A549 (cell line): ENCODE data around the gene CA11. TPM values are rescaled to one million over a fixed set of nuclear protein-coding genes. Genes with fewer than 3 reads are reported as not detected.

Experiments
- ATAC-seq, 2 experiments: fragments of 200-7000 bp in 1 of 2; fragments of >200 bp in 1 of 2; cut with Nextera tagmentation in 1 of 2; cut with Tn5 transposase in 1 of 2; 3 replicates each; pipeline versions ENCODE4 v1.8.0 to v1.9.1; 2018 to 2020; ENCODE audit warnings: mild to moderate bottlenecking in 1 of 2, moderate library complexity in 1 of 2
- CTCF ChIA-PET: fragments of 300-600 bp; sonication (Branson Sonifier 250); formaldehyde crosslinking; extraction: SDS; loops from one replicate; lab custom pipeline; 2021; ENCODE audit warnings: antibody characterized with exemption, inconsistent platforms; lab: Yijun Ruan, JAX
- POLR2A ChIA-PET: fragments of 350-600 bp; formaldehyde crosslinking; extraction: SDS; loops from one replicate; lab custom pipeline; 2021; ENCODE audit warnings: antibody characterized with exemption, inconsistent platforms; lab: Yijun Ruan, JAX
- DNase-seq, 2 experiments: peaks; one replicate each; pipeline versions ENCODE4 v3.0.0 to v3.0.0-alpha.2; 2011 to 2016; ENCODE audit warnings: low read depth in 1 of 2, low spot score in 1 of 2
- FAIRE-seq: peaks from 2 replicates; lab custom pipeline; 2011; peaks lifted over from hg19 to GRCh38; lab: Jason Lieb, UNC
- H3K27ac ChIP-seq, 2 experiments: fragments of >200 bp; sonication (Bioruptor Twin); formaldehyde crosslinking; 3 replicates each; pipeline ENCODE4 v1.5.1; 2016 to 2017
- H3K4me1 ChIP-seq: fragments of >200 bp; sonication (Bioruptor Twin); formaldehyde crosslinking; 3 replicates; pipeline ENCODE4 v1.6.1; 2016
- H3K4me2 ChIP-seq: fragments of >200 bp; sonication (Bioruptor Twin); formaldehyde crosslinking; 3 replicates; pipeline ENCODE4 v1.6.1; 2016
- H3K4me3 ChIP-seq: fragments of >200 bp; sonication (Bioruptor Twin); formaldehyde crosslinking; 3 replicates; pipeline ENCODE4 v1.5.1; 2016
- H3K9me3 ChIP-seq: fragments of >200 bp; sonication (Bioruptor Twin); formaldehyde crosslinking; 3 replicates; pipeline ENCODE4 v1.6.1; 2016
- CBX2 ChIP-seq: fragments of 200-600 bp; sonication (generic); IDR thresholded peaks from 2 replicates; pipeline ENCODE4 v1.6.1; 2016; ENCODE audit warnings: low read depth, mild to moderate bottlenecking, borderline replicate concordance
- CEBPB ChIP-seq, 2 experiments: fragments of >200 bp in 1 of 2; sonication (Bioruptor Twin) in 1 of 2; formaldehyde crosslinking in 1 of 2; IDR thresholded peaks; 2 replicates each; pipeline ENCODE4 v1.6.1; 2012 to 2016
- CHD4 ChIP-seq: fragments of 200-600 bp; sonication (generic); IDR thresholded peaks from 2 replicates; pipeline ENCODE4 v1.6.1; 2016; ENCODE audit warnings: antibody characterized with exemption, mild to moderate bottlenecking, borderline replicate concordance
- CTCF ChIP-seq: fragments of >200 bp; sonication (Bioruptor Twin); formaldehyde crosslinking; IDR thresholded peaks from 3 replicates; pipeline ENCODE4 v1.5.1; 2016
- E2F6 ChIP-seq: IDR thresholded peaks from 2 replicates; pipeline ENCODE4 v1.6.1; 2012; ENCODE audit warnings: low read depth, borderline replicate concordance
- EHF ChIP-seq: fragments of 250-450 bp; sonication (Bioruptor Pico); IDR thresholded peaks from 2 replicates; pipeline ENCODE4 v1.5.0; 2020; ENCODE audit warnings: mild to moderate bottlenecking
- EP300 ChIP-seq, 2 experiments: fragments of >200 bp; sonication (Bioruptor Twin); formaldehyde crosslinking; IDR thresholded peaks; 2 replicates in 1 of 2; 3 replicates in 1 of 2; pipeline ENCODE4 v1.6.1; 2016 to 2017
- ESRRA ChIP-seq: fragments of 150-350 bp; IDR thresholded peaks from 2 replicates; pipeline ENCODE4 v1.6.1; 2014; ENCODE audit warnings: mild to moderate bottlenecking, low read length, borderline replicate concordance
- FOSB ChIP-seq: fragments of 250-450 bp; sonication (Bioruptor Pico); IDR thresholded peaks from 2 replicates; pipeline ENCODE4 v1.5.0; 2020; ENCODE audit warnings: mild to moderate bottlenecking, moderate library complexity
- FOSL2 ChIP-seq, 2 experiments: fragments of 450-650 bp in 1 of 2; fragments of >200 bp in 1 of 2; sonication (Bioruptor Twin) in 1 of 2; formaldehyde crosslinking; IDR thresholded peaks; 2 replicates each; pipeline versions ENCODE4 v1.5.0 to v1.6.1; 2016 to 2020; ENCODE audit warnings: mild to moderate bottlenecking in 1 of 2, moderate library complexity in 1 of 2
- HEYL ChIP-seq: fragments of 250-450 bp; sonication (Bioruptor Pico); IDR thresholded peaks from 2 replicates; pipeline ENCODE4 v1.8.0; 2021; ENCODE audit warnings: mild to moderate bottlenecking, moderate library complexity
- HOXB5 ChIP-seq: fragments of 250-450 bp; sonication (Bioruptor Pico); IDR thresholded peaks from 2 replicates; pipeline ENCODE4 v1.5.0; 2020; ENCODE audit warnings: mild to moderate bottlenecking, moderate library complexity
- MAFK ChIP-seq: fragments of 450-650 bp; IDR thresholded peaks from 2 replicates; pipeline ENCODE4 v1.6.1; 2014; ENCODE audit not compliant: partially characterized antibody
- MAZ ChIP-seq: fragments of 150-350 bp; IDR thresholded peaks from 2 replicates; pipeline ENCODE4 v1.6.1; 2014; ENCODE audit warnings: antibody characterized with exemption, low read depth, low read length, borderline replicate concordance
- NR3C1 ChIP-seq: fragments of >200 bp; sonication (Bioruptor Twin); formaldehyde crosslinking; IDR thresholded peaks from 3 replicates; pipeline ENCODE4 v1.6.1; 2017
- POLR2AphosphoS2 ChIP-seq: conservative IDR thresholded peaks from 2 replicates; pipeline ENCODE4 v1.6.1; 2012; ENCODE audit warnings: low read length, improper control_type of control experiment, inconsistent platforms
- RAD21 ChIP-seq, 2 experiments: fragments of >200 bp in 1 of 2; sonication (Bioruptor Twin) in 1 of 2; formaldehyde crosslinking in 1 of 2; IDR thresholded peaks in 1 of 2; conservative IDR thresholded peaks in 1 of 2; 2 replicates in 1 of 2; 3 replicates in 1 of 2; pipeline ENCODE4 v1.6.1; 2012 to 2018; ENCODE audit warnings: inconsistent platforms in 1 of 2
- RARB ChIP-seq: fragments of 250-450 bp; sonication (Bioruptor Pico); IDR thresholded peaks from 2 replicates; pipeline ENCODE4 v1.8.0; 2021; ENCODE audit warnings: mild to moderate bottlenecking, moderate library complexity
- RCOR1 ChIP-seq: fragments of 150-350 bp; IDR thresholded peaks from 2 replicates; pipeline ENCODE4 v1.6.1; 2014; ENCODE audit warnings: antibody characterized with exemption, low read length, low read depth
- RNF2 ChIP-seq: fragments of 200-600 bp; sonication (generic); IDR thresholded peaks from 2 replicates; pipeline ENCODE4 v1.6.1; 2016; ENCODE audit warnings: low read depth, mild to moderate bottlenecking, antibody characterized with exemption, moderate library complexity, borderline replicate concordance
- SMC3 ChIP-seq: fragments of >200 bp; sonication (Bioruptor Twin); formaldehyde crosslinking; IDR thresholded peaks from 3 replicates; pipeline ENCODE4 v1.6.1; 2018; ENCODE audit warnings: inconsistent platforms
- TFCP2L1 ChIP-seq: fragments of 250-450 bp; sonication (Bioruptor Pico); IDR thresholded peaks from 2 replicates; pipeline ENCODE4 v1.5.0; 2021; ENCODE audit warnings: mild to moderate bottlenecking
- ZFP36 ChIP-seq: fragments of 450-650 bp; IDR thresholded peaks from 2 replicates; pipeline ENCODE4 v1.6.1; 2014; ENCODE audit warnings: borderline replicate concordance; ENCODE audit not compliant: partially characterized antibody
- ZSCAN20 ChIP-seq: fragments of 250-450 bp; sonication (Bioruptor Pico); IDR thresholded peaks from 2 replicates; pipeline ENCODE4 v1.8.0; 2022; ENCODE audit warnings: mild to moderate bottlenecking, moderate library complexity
- WGBS: methylation state at CpG from one replicate; pipeline ENCODE4 v1.1.6; 2017; ENCODE audit errors: missing lambda C conversion rate; 5-methylcytosine and 5-hydroxymethylcytosine counted together
- polyA plus RNA-seq, 4 experiments: library from polyadenylated mRNA; depleted of rRNA in 3 of 4; stranded (reverse); fragments of >200 nt; fragmentation: RNase III in 1 of 4; extraction: RNeasy Plus Mini Kit Qiagen cat#74134 plus additional on column Dnase treatment in 1 of 4; gene quantifications; 2 replicates in 3 of 4; 3 replicates in 1 of 4; pipeline ENCODE4 v1.2.3, GENCODE V29; 2011 to 2017
- TF ChIP-seq, protein P1 (sequence below): fragments of 150-350 bp; IDR thresholded peaks from 2 replicates; pipeline ENCODE4 v1.6.1; 2014; ENCODE audit warnings: low read depth, mild to moderate bottlenecking, low read length
- TF ChIP-seq, protein P2 (sequence below): IDR thresholded peaks from 2 replicates; pipeline ENCODE4 v1.6.1; 2012
- TF ChIP-seq, protein P3 (sequence below): fragments of 450-650 bp; IDR thresholded peaks from 2 replicates; pipeline ENCODE4 v1.6.1; 2014; ENCODE audit warnings: antibody characterized with exemption
- TF ChIP-seq, protein P4 (sequence below): fragments of 250-450 bp; sonication (Bioruptor Pico); IDR thresholded peaks from 2 replicates; pipeline ENCODE4 v1.5.0; 2020; ENCODE audit warnings: low read depth, mild to moderate bottlenecking, moderate library complexity

The CA11 gene
- polyA plus RNA-seq, 2 of the 4 experiments (the other 2 are of a cell fraction), result 9.8 to 21.0 TPM

GRCh38 chr19:48663667-48664066, 17.7 kb upstream of the CA11 start:
- Histone ChIP-seq H3K4me3 (no peak overlapping the region), H3K4me1 (no peaks in the 10 kb centered on the region), H3K4me2 (no peak overlapping the region), H3K9me3 (no peaks in the 10 kb centered on the region), H3K27ac (no peak overlapping the region)
- FAIRE-seq (no peak), DNase-seq (no peak), ATAC-seq (no peak)
- TF ChIP-seq SMC3 (no peak), ESRRA (no peak), ZFP36 (no peak), CEBPB (IDR thresholded peaks at IDR 0.05) (no peak), FOSL2 (IDR thresholded peaks at IDR 0.05) (no peak), FOSL2 (CRISPR knock-in tag; IDR thresholded peaks at IDR 0.05) (no peak), FOSB (CRISPR knock-in tag) (no peak), HOXB5 (CRISPR knock-in tag) (no peak), CTCF (no peak), RCOR1 (no peak), POLR2AphosphoS2 (no peak), RNF2 (no peak), NR3C1 (no peak), CBX2 (no peak), TFCP2L1 (CRISPR knock-in tag) (no peak), ZSCAN20 (CRISPR knock-in tag) (no peak), HEYL (CRISPR knock-in tag) (no peak)
- TF ChIP-seq, protein P1, sequence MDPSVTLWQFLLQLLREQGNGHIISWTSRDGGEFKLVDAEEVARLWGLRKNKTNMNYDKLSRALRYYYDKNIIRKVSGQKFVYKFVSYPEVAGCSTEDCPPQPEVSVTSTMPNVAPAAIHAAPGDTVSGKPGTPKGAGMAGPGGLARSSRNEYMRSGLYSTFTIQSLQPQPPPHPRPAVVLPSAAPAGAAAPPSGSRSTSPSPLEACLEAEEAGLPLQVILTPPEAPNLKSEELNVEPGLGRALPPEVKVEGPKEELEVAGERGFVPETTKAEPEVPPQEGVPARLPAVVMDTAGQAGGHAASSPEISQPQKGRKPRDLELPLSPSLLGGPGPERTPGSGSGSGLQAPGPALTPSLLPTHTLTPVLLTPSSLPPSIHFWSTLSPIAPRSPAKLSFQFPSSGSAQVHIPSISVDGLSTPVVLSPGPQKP, result no peak
- TF ChIP-seq, protein P2, sequence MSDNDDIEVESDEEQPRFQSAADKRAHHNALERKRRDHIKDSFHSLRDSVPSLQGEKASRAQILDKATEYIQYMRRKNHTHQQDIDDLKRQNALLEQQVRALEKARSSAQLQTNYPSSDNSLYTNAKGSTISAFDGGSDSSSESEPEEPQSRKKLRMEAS, result no peak
- TF ChIP-seq, protein P3, sequence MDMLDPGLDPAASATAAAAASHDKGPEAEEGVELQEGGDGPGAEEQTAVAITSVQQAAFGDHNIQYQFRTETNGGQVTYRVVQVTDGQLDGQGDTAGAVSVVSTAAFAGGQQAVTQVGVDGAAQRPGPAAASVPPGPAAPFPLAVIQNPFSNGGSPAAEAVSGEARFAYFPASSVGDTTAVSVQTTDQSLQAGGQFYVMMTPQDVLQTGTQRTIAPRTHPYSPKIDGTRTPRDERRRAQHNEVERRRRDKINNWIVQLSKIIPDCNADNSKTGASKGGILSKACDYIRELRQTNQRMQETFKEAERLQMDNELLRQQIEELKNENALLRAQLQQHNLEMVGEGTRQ, result no peak
- TF ChIP-seq, protein P4, sequence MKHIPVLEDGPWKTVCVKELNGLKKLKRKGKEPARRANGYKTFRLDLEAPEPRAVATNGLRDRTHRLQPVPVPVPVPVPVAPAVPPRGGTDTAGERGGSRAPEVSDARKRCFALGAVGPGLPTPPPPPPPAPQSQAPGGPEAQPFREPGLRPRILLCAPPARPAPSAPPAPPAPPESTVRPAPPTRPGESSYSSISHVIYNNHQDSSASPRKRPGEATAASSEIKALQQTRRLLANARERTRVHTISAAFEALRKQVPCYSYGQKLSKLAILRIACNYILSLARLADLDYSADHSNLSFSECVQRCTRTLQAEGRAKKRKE (CRISPR knock-in tag), result no peak
- POLR2A ChIA-PET, result no interaction called here
- CTCF ChIA-PET, result interaction anchor here (0.6 to 7.8 kb wide), 3 partner anchors 12 to 18 kb away, joined by 3 to 68 read pairs (median 8); partner anchors contain the start of gene CA11
- 79% methylated on average over 4 of the region's 4 CpGs for WGBS

DNA sequence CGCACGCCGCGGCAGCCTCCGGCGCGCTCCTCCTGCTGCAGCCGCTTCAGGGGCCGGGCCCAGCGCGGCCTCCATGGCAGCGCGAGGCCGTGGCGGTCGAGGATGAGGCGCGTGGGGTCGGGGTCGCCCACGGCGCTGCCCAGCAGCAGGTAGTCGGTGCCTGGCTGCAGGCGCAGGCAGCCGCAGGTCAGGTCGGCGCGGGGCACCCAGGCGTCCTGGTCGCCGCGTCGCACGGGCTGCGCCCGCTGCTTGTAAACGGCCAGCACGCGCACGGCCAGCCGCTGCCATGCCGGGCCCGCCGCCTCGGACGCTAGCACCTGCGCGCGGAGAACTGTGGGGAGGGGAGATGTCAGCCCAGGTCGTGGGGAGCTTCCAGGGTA, 15.7 kb upstream of the CA11 start:
- Histone ChIP-seq H3K4me3 (no peak overlapping the region), H3K27ac (no peak overlapping the region), H3K9me3 (no peaks in the 10 kb centered on the region), H3K4me2 (no peak overlapping the region), H3K4me1 (no peaks in the 10 kb centered on the region)
- ChIA-PET POLR2A (no interaction called here), CTCF (interaction anchor here (1.0 to 7.8 kb wide), 3 partner anchors 9 to 16 kb away, joined by 3 to 68 read pairs (median 6); no protein-coding TSS in a partner anchor)
- 92% methylated on average over 36 of the region's 50 CpGs for WGBS
- no peak for ATAC-seq
- no peak for FAIRE-seq
- DNase-seq, result no peak
- TF ChIP-seq EHF (CRISPR knock-in tag) (no peak), RAD21 (conservative IDR thresholded peaks at IDR 0.05 in 1 of 2, IDR thresholded peaks at IDR 0.05 in 1 of 2) (no peak), MAZ (no peak), E2F6 (no peak), EP300 (IDR thresholded peaks at IDR 0.05) (no peak), CHD4 (no peak), MAFK (no peak), TFCP2L1 (CRISPR knock-in tag) (no peak), RARB (CRISPR knock-in tag) (no peak)
- TF ChIP-seq, protein P3, result no peak
- TF ChIP-seq, protein P4 (CRISPR knock-in tag), result no peak
